HCT116 (cell line): ENCODE data around the gene ACSM5. TPM values are rescaled to one million over a fixed set of nuclear protein-coding genes. Genes with fewer than 3 reads are reported as not detected.

Source experiments
- ATAC-seq: fragments of 200-7000 bp; cut with Tn5 transposase; 2 replicates; pipeline ENCODE4 v1.9.1; 2020; ENCODE audit warnings: mild to moderate bottlenecking, moderate library complexity
- BruUV-seq: library from RNA; stranded (reverse); fragments of 400-500 nt; replicated peaks from 2 replicates; lab custom pipeline; 2021; lab: Mats Ljungman, UMichigan
- CTCF ChIA-PET: fragments of 300-600 bp; sonication (Branson Sonifier 250); formaldehyde crosslinking; loops from one replicate; lab custom pipeline; 2021; ENCODE audit warnings: antibody characterized with exemption; lab: Charles Lee
- POLR2A ChIA-PET: fragments of 300-600, 350-600 bp; sonication (Branson Sonifier 250); formaldehyde crosslinking; loops from one replicate; lab custom pipeline; 2021; ENCODE audit warnings: antibody characterized with exemption; lab: Charles Lee
- RAD21 ChIA-PET, 2 experiments: fragments of 300-600 bp; sonication (Branson Sonifier 250); formaldehyde crosslinking; loops; one replicate each; lab custom pipeline; 2023; ENCODE audit warnings: low total read pairs in 2 of 2; ENCODE audit not compliant: uncharacterized antibody in 2 of 2, unreplicated experiment in 2 of 2, low non-redundant PET in 1 of 2; lab: Charles Lee
- DNase-seq: peaks from one replicate; pipeline ENCODE4 v3.0.0-alpha.2; 2010; ENCODE audit warnings: low read depth, low spot score
- H2AFZ ChIP-seq: fragments of 200-600 bp; shearing (Covaris generic), sonication (generic); 2 replicates; pipeline ENCODE4 v1.6.1; 2017; ENCODE audit warnings: low read depth, mixed run types, mixed read lengths, antibody characterized with exemption, low read length; ENCODE audit not compliant: poor library complexity, severe bottlenecking
- H3K27ac ChIP-seq: 2 replicates; pipeline ENCODE4 v1.5.1; 2012; ENCODE audit warnings: low read depth, low read length
- H3K27me3 ChIP-seq: fragments of 200-600 bp; sonication (generic); 2 replicates; pipeline ENCODE4 v1.6.1; 2016; ENCODE audit warnings: mixed run types, low read length, mixed read lengths; ENCODE audit not compliant: insufficient read depth
- H3K36me3 ChIP-seq, 2 experiments: fragments of 200-500 bp in 1 of 2; fragments of 200-600 bp in 1 of 2; sonication (Bioruptor generic) in 1 of 2; sonication (generic) in 1 of 2; 2 replicates each; pipeline versions ENCODE4 v1.5.1 to v1.6.1; 2014 to 2016; ENCODE audit warnings: low read length in 2 of 2, inconsistent platforms in 1 of 2, mixed read lengths in 1 of 2, mixed run types in 1 of 2; ENCODE audit not compliant: insufficient read depth in 2 of 2, control insufficient read depth in 1 of 2
- H3K4me1 ChIP-seq, 2 experiments: fragments of 200-600 bp in 1 of 2; sonication (generic) in 1 of 2; 2 replicates each; pipeline versions ENCODE4 v1.5.1 to v1.6.1; 2012 to 2017; ENCODE audit warnings: low read length in 2 of 2, inconsistent platforms in 1 of 2, mild to moderate bottlenecking in 1 of 2, mixed read lengths in 1 of 2, mixed run types in 1 of 2, moderate library complexity in 1 of 2; ENCODE audit not compliant: insufficient read depth in 2 of 2, control insufficient read depth in 1 of 2
- H3K4me2 ChIP-seq: fragments of 200-600 bp; sonication (generic); 2 replicates; pipeline ENCODE4 v1.6.1; 2017; ENCODE audit warnings: mixed run types, low read length, mixed read lengths
- H3K4me3 ChIP-seq, 2 experiments: fragments of 200-600 bp in 1 of 2; sonication (generic) in 1 of 2; replicated peaks in 1 of 2; 2 replicates each; pipeline ENCODE4 v1.5.1; 2011 to 2016; ENCODE audit warnings: low read length in 2 of 2, control low read depth in 1 of 2, low read depth in 1 of 2, mild to moderate bottlenecking in 1 of 2, mixed read lengths in 1 of 2, mixed run types in 1 of 2
- H3K79me2 ChIP-seq: fragments of 200-600 bp; sonication (generic); 2 replicates; pipeline ENCODE4 v1.6.1; 2017; ENCODE audit warnings: mild to moderate bottlenecking, mixed run types, low read length, moderate library complexity, mixed read lengths; ENCODE audit not compliant: insufficient read depth
- H3K9ac ChIP-seq: fragments of 200-600 bp; sonication (generic); 2 replicates; pipeline ENCODE4 v1.6.1; 2016; ENCODE audit warnings: low read length, mixed read lengths
- H3K9me2 ChIP-seq: fragments of 200-600 bp; sonication (generic), shearing (Covaris generic); 2 replicates; pipeline ENCODE4 v1.6.1; 2017; ENCODE audit warnings: mixed run types, mild to moderate bottlenecking, moderate library complexity; ENCODE audit not compliant: insufficient read depth
- H3K9me3 ChIP-seq, 2 experiments: fragments of 200-500 bp in 1 of 2; fragments of 200-600 bp in 1 of 2; sonication (Bioruptor generic) in 1 of 2; sonication (generic) in 1 of 2; 2 replicates each; pipeline ENCODE4 v1.6.1; 2014 to 2017; ENCODE audit warnings: low read length in 2 of 2, mixed read lengths in 2 of 2, inconsistent platforms in 1 of 2, low read depth in 1 of 2, mild to moderate bottlenecking in 1 of 2, mixed run types in 1 of 2, moderate library complexity in 1 of 2; ENCODE audit not compliant: control insufficient read depth in 1 of 2, insufficient read depth in 1 of 2
- H4K20me1 ChIP-seq: fragments of 200-600 bp; sonication (generic), shearing (Covaris generic); 2 replicates; pipeline ENCODE4 v1.6.1; 2017; ENCODE audit warnings: mixed run types, mild to moderate bottlenecking, moderate library complexity; ENCODE audit not compliant: insufficient read depth
- CBX3 ChIP-seq: IDR thresholded peaks from 2 replicates; pipeline ENCODE4 v1.6.1; 2012; ENCODE audit warnings: low read depth
- CEBPB ChIP-seq: IDR thresholded peaks from 2 replicates; pipeline ENCODE4 v1.6.1; 2012; ENCODE audit warnings: low read depth
- ELF1 ChIP-seq: IDR thresholded peaks from 2 replicates; pipeline ENCODE4 v1.6.1; 2012; ENCODE audit warnings: low read depth, borderline replicate concordance
- EZH2 ChIP-seq: fragments of 200-600 bp; sonication (generic); IDR thresholded peaks from 2 replicates; pipeline ENCODE4 v1.6.1; 2017; ENCODE audit warnings: antibody characterized with exemption, mixed run types
- JUND ChIP-seq: IDR thresholded peaks from 2 replicates; pipeline ENCODE4 v1.6.1; 2012
- SIN3A ChIP-seq: IDR thresholded peaks from 2 replicates; pipeline ENCODE4 v1.6.1; 2012; ENCODE audit warnings: low read depth
- SRF ChIP-seq: IDR thresholded peaks from 2 replicates; pipeline ENCODE4 v1.6.1; 2012; ENCODE audit warnings: low read depth
- ZNF274 ChIP-seq: fragments of 200-500 bp; sonication (Bioruptor generic); IDR thresholded peaks from 2 replicates; pipeline ENCODE4 v1.6.1; 2014; ENCODE audit warnings: mild to moderate bottlenecking, low read depth, low read length, inconsistent platforms
- intact Hi-C: fragments of 100-400 bp; cut with micrococcal nuclease; formaldehyde crosslinking; loops from 2 replicates; pipeline ENCODE4 v1.10.0; 2022
- total RNA-seq: library from RNA; stranded (reverse); gene quantifications from one replicate; pipeline ENCODE4 v1.2.1, GENCODE V29; 2021; ENCODE audit not compliant: unreplicated experiment
- TF ChIP-seq, protein P1 (sequence below), 3 experiments: fragments of 200-600 bp in 1 of 3; sonication (generic) in 1 of 3; IDR thresholded peaks in 2 of 3; conservative IDR thresholded peaks in 1 of 3; 2 replicates each; pipeline ENCODE4 v1.5.1; 2012 to 2017; ENCODE audit warnings: low read depth in 2 of 3, low read length in 2 of 3, antibody characterized with exemption in 1 of 3, borderline replicate concordance in 1 of 3, control low read depth in 1 of 3, mild to moderate bottlenecking in 1 of 3, mixed read lengths in 1 of 3, mixed run types in 1 of 3, moderate library complexity in 1 of 3; ENCODE audit not compliant: insufficient read depth in 1 of 3

Gene ACSM5
- total RNA-seq, 1 experiment from 2014 or later = not detected

GRCh38 chr16:20404637-20405036, 4.7 kb upstream of the ACSM5 start, which contains the start of gene PDILT (continued):
- TF ChIP-seq EZH2 = no peak
- TF ChIP-seq ELF1 = no peak
- no peak for TF ChIP-seq SIN3A

DNA sequence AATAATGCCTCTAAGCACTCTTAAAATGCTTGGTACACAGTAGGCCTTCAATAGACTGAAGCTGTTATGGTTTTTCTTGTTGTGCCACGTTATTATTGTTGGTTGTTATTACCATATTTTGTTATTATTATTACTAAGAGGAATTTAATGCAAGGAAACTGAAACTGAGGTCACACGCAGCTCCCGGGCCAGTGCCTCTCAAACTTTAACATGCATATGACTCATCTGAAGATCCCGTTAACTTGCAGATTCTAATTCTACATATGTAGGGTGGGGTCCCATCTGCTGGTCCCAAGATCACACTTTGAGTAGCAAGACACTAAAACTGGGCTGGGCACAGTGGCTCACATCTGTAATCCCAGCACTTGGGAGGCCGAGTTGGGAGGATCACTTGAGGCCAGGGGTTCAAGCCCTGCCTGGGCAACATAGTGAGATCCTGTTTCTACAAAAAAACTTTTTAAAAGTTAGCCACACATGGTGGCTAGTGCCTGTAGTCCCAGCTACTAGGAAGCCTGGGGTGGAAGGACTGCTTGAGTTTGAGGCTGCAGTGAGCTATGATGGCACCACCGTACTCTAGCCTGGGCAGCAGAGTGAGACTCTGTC, 888 bp downstream of the ACSM5 start:
- Histone ChIP-seq H3K4me2 (no peak overlapping the region), H3K4me3 (no peak overlapping the region), H3K27me3 (peaks cover 15% of the 10 kb centered on the region)
- RAD21 ChIA-PET = no interaction called here
- POLR2A ChIA-PET = no interaction called here
- DNase-seq = no peak
- intact Hi-C loops = no loop called here
- TF ChIP-seq CEBPB (no peak), CBX3 (no peak), SRF (no peak), ELF1 (no peak), ZNF274 (no peak), JUND (no peak)
- TF ChIP-seq, protein P1, sequence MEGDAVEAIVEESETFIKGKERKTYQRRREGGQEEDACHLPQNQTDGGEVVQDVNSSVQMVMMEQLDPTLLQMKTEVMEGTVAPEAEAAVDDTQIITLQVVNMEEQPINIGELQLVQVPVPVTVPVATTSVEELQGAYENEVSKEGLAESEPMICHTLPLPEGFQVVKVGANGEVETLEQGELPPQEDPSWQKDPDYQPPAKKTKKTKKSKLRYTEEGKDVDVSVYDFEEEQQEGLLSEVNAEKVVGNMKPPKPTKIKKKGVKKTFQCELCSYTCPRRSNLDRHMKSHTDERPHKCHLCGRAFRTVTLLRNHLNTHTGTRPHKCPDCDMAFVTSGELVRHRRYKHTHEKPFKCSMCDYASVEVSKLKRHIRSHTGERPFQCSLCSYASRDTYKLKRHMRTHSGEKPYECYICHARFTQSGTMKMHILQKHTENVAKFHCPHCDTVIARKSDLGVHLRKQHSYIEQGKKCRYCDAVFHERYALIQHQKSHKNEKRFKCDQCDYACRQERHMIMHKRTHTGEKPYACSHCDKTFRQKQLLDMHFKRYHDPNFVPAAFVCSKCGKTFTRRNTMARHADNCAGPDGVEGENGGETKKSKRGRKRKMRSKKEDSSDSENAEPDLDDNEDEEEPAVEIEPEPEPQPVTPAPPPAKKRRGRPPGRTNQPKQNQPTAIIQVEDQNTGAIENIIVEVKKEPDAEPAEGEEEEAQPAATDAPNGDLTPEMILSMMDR (IDR thresholded peaks at IDR 0.05 in 2 of 3, conservative IDR thresholded peaks at IDR 0.05 in 1 of 3; ENCODE audit: borderline replicate concordance in 1 of 3, insufficient read depth in 1 of 3, low read depth in 2 of 3, low read length in 2 of 3) = no peak
- TF ChIP-seq, all 23 proteins: peak for 0
- Histone ChIP-seq H3K27ac (no peak overlapping the region), H3K79me2 (no peaks in the 10 kb centered on the region), H3K4me1 (no peaks in the 10 kb centered on the region), H3K9ac (no peak overlapping the region), H2AFZ (no peak overlapping the region), H3K9me2 (no peaks in the 10 kb centered on the region), H3K36me3 (no peaks in the 10 kb centered on the region), H4K20me1 (no peaks in the 10 kb centered on the region), H3K9me3 (no peaks in the 10 kb centered on the region)
- CTCF ChIA-PET = no interaction called here
- no TSS peak for BruUV-seq
- ATAC-seq = no peak
